ENCODE results near the gene APOL4.
"Not testable (repeated sequence)": the region's sequence is repeated elsewhere in the genome, so short reads cannot be mapped to it uniquely, and the experiment has no call there.

APOL4 gene

DNA sequence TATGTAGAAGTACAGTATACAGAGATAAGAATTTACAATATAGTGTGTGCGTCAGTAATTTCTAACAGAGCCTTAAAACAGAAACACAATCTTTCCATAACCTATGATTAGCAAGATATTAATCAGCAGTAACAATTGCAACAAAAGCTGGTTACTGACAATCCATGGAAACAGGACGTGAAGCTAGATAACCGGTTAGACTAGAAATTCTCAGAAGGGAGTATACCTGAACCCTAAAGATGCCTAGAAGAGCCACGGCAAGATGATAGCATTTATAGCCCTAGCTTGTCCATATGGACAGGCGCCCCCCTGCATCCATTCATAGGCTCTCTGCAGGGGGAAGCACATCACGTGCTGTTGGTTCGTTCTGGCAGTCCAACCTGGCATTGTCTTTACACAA lies 1.8 kb upstream of the APOL4 start:
- H3K23ac ChIP-seq (ENCODE audit: low read length); H4K8ac ChIP-seq (ENCODE audit: low read depth, low read length); H3K4me2 ChIP-seq (ENCODE audit: low read length); H2BK120ac ChIP-seq (ENCODE audit: low read depth, low read length); H3K79me2 ChIP-seq (ENCODE audit: control insufficient read depth, insufficient read depth, low read length); H2BK15ac ChIP-seq (replicated peaks; ENCODE audit: low read depth); H3K4me3 ChIP-seq (ENCODE audit: low read length); H3K36me3 ChIP-seq (ENCODE audit: control insufficient read depth, insufficient read depth, low read length); H3K9ac ChIP-seq (ENCODE audit: low read length); H2AK5ac ChIP-seq (ENCODE audit: low read length); H3K4me1 ChIP-seq (ENCODE audit: control insufficient read depth, low read depth, low read length); H3K56ac ChIP-seq (ENCODE audit: low read length); H3K27ac ChIP-seq (ENCODE audit: low read depth, low read length); H2BK5ac ChIP-seq (ENCODE audit: low read length); H3K79me1 ChIP-seq (ENCODE audit: low read length); DNase-seq; H3K4ac ChIP-seq (ENCODE audit: low read depth, low read length); H3K27me3 ChIP-seq (ENCODE audit: insufficient read depth, low read length, poor library complexity); H3K18ac ChIP-seq (ENCODE audit: low read length); H4K5ac ChIP-seq (ENCODE audit: low read length): not testable (repeated sequence)
- no CpG with 5 or more reads among the region's 7 CpGs for WGBS (ENCODE audit: extremely low coverage, insufficient coverage, low lambda C conversion rate)

DNA sequence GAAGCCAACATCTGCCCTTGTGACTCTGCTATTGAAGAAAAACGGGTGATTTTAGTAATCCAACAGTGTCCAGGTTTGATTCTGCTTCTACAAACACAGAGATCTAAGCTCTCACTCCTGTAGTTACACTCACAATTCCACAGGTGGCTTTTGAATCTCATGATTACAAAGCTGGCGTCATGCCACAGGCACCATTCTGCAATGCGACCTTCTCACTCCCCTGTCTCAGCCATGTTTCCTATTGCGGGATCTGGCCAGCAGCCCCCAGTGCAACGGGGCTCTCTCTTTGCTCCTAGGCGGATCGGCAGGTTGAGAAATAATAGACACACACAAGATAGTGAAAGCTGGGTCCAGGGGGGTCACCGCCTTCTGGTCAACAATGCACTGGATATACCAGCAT lies 1.3 kb upstream of the APOL4 start:
- H4K8ac ChIP-seq (ENCODE audit: low read depth, low read length); H3K79me2 ChIP-seq (ENCODE audit: control insufficient read depth, insufficient read depth, low read length); H3K9ac ChIP-seq (ENCODE audit: low read length); H2BK120ac ChIP-seq (ENCODE audit: low read depth, low read length); H3K4ac ChIP-seq (ENCODE audit: low read depth, low read length); H3K4me1 ChIP-seq (ENCODE audit: control insufficient read depth, low read depth, low read length); H2BK5ac ChIP-seq (ENCODE audit: low read length); H2BK15ac ChIP-seq (replicated peaks; ENCODE audit: low read depth); H3K23ac ChIP-seq (ENCODE audit: low read length); DNase-seq; H3K56ac ChIP-seq (ENCODE audit: low read length); H3K27ac ChIP-seq (ENCODE audit: low read depth, low read length); H3K79me1 ChIP-seq (ENCODE audit: low read length); H3K27me3 ChIP-seq (ENCODE audit: insufficient read depth, low read length, poor library complexity); H4K5ac ChIP-seq (ENCODE audit: low read length); H2AK5ac ChIP-seq (ENCODE audit: low read length); H3K36me3 ChIP-seq (ENCODE audit: control insufficient read depth, insufficient read depth, low read length); H3K18ac ChIP-seq (ENCODE audit: low read length); H3K4me3 ChIP-seq (ENCODE audit: low read length); H3K4me2 ChIP-seq (ENCODE audit: low read length): not testable (repeated sequence)
- WGBS (ENCODE audit: extremely low coverage, insufficient coverage, low lambda C conversion rate): no CpG with 5 or more reads among the region's 8 CpGs

DNA sequence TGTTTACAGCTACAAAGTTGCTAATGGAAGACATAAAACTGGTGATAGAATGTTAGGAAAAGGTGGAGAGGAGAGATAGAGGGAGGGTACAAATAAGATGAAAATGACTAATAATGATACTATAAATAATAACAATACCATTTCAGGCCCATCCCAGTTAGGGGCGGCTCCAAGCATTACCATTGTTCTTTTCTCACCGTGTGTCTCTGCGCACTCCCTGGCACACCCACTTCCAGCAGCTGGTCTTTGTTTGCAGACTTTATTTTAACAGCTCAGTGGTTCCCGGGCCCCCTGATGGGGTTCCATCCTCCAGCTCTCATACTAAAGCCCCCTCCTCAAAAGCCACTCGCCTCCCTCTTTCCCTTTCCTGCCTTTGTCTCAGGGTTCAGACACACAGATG lies 584 bp downstream of the APOL4 start:
- not testable (repeated sequence) for H3K79me2 ChIP-seq (ENCODE audit: control insufficient read depth, insufficient read depth, low read length); H3K27me3 ChIP-seq (ENCODE audit: insufficient read depth, low read length, poor library complexity); H3K56ac ChIP-seq (ENCODE audit: low read length); H4K8ac ChIP-seq (ENCODE audit: low read depth, low read length); H3K23ac ChIP-seq (ENCODE audit: low read length); H3K36me3 ChIP-seq (ENCODE audit: control insufficient read depth, insufficient read depth, low read length); H2BK15ac ChIP-seq (replicated peaks; ENCODE audit: low read depth); H4K5ac ChIP-seq (ENCODE audit: low read length); DNase-seq; H3K4ac ChIP-seq (ENCODE audit: low read depth, low read length); H3K4me2 ChIP-seq (ENCODE audit: low read length); H2BK5ac ChIP-seq (ENCODE audit: low read length); H2BK120ac ChIP-seq (ENCODE audit: low read depth, low read length); H3K79me1 ChIP-seq (ENCODE audit: low read length); H3K18ac ChIP-seq (ENCODE audit: low read length); H2AK5ac ChIP-seq (ENCODE audit: low read length); H3K4me1 ChIP-seq (ENCODE audit: control insufficient read depth, low read depth, low read length); H3K4me3 ChIP-seq (ENCODE audit: low read length); H3K9ac ChIP-seq (ENCODE audit: low read length); H3K27ac ChIP-seq (ENCODE audit: low read depth, low read length)
- no CpG with 5 or more reads among the region's 5 CpGs for WGBS (ENCODE audit: extremely low coverage, insufficient coverage, low lambda C conversion rate)

DNA sequence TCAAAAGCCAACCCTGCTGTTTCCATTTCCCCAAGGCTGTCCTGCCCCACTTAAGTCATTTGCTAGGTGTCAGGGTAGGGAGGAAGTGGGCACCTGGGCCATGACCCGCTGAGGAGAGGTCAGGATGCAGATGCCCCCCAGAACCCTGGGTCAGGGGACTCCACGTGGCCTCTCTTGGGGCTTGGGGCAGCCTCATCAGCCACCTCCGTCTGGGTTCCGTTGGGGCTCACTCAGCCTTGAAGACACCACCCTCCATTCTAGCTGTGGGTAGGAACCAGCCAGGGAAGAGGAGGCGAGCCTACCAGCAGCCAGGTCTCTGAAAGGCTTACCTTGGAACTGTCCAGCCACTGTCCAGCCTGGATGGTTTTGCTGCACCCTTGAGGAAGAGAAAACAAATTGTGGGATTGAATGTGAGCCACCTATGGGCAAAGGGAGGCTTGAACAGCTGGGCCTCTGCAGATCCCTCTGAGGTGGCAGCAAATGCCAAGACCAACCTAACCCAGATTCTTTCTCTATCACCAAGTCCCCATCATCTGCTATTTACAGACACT lies 2.5 kb downstream of the APOL4 start:
- H3K4me1 ChIP-seq (ENCODE audit: control insufficient read depth, low read depth, low read length): peaks cover 4% of the 10 kb centered on the region
- no CpG with 5 or more reads among the region's 5 CpGs for WGBS (ENCODE audit: extremely low coverage, insufficient coverage, low lambda C conversion rate)
- H2BK120ac ChIP-seq (ENCODE audit: low read depth, low read length): no peak overlapping the region
- H3K36me3 ChIP-seq (ENCODE audit: control insufficient read depth, insufficient read depth, low read length): no peaks in the 10 kb centered on the region
- no peak overlapping the region for H3K23ac ChIP-seq (ENCODE audit: low read length)
- no peak overlapping the region for H3K56ac ChIP-seq (ENCODE audit: low read length)
- no peak for DNase-seq
- no peak overlapping the region for H3K4me3 ChIP-seq (ENCODE audit: low read length)
- H3K9ac ChIP-seq (ENCODE audit: low read length): no peak overlapping the region
- H2BK5ac ChIP-seq (ENCODE audit: low read length): no peak overlapping the region
- no peaks in the 10 kb centered on the region for H3K79me2 ChIP-seq (ENCODE audit: control insufficient read depth, insufficient read depth, low read length)
- H3K4me2 ChIP-seq (ENCODE audit: low read length): no peak overlapping the region
- H4K8ac ChIP-seq (ENCODE audit: low read depth, low read length): no peak overlapping the region
- H3K27me3 ChIP-seq (ENCODE audit: insufficient read depth, low read length, poor library complexity): no peaks in the 10 kb centered on the region
- no peak overlapping the region for H4K5ac ChIP-seq (ENCODE audit: low read length)
- no peak overlapping the region for H3K27ac ChIP-seq (ENCODE audit: low read depth, low read length)
- H3K18ac ChIP-seq (ENCODE audit: low read length): no peak overlapping the region
- H3K79me1 ChIP-seq (ENCODE audit: low read length): no peaks in the 10 kb centered on the region
- no peak overlapping the region for H2BK15ac ChIP-seq (replicated peaks; ENCODE audit: low read depth)
- no peak overlapping the region for H3K4ac ChIP-seq (ENCODE audit: low read depth, low read length)
- H2AK5ac ChIP-seq (ENCODE audit: low read length): no peak overlapping the region

DNA sequence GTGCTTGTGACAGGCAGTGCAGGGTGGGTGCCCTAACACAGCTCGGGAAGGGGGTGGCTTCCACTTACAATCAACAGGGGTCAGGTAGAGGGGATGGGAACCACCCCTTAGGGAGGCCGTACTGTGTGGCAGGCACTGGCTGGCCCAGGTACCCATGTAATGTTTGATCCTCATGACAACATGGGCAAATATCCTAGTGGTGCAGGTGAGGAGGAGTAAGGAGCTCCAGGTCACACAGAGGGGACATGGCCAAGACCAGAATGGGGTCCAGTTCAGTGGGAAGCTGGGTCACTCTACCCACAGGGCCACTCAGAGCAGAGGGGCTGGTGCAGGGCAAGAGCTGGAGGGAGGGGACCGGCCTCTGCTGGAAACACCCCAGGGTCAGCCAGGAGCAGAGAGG lies 3.1 kb downstream of the APOL4 start:
- Histone ChIP-seq H3K4ac (ENCODE audit: low read depth, low read length) (no peak overlapping the region), H4K5ac (ENCODE audit: low read length) (no peak overlapping the region), H3K36me3 (ENCODE audit: control insufficient read depth, insufficient read depth, low read length) (no peaks in the 10 kb centered on the region), H4K8ac (ENCODE audit: low read depth, low read length) (no peak overlapping the region), H2BK120ac (ENCODE audit: low read depth, low read length) (no peak overlapping the region), H3K18ac (ENCODE audit: low read length) (no peak overlapping the region), H3K79me2 (ENCODE audit: control insufficient read depth, insufficient read depth, low read length) (no peaks in the 10 kb centered on the region), H3K4me3 (ENCODE audit: low read length) (no peak overlapping the region), H2BK15ac (replicated peaks; ENCODE audit: low read depth) (no peak overlapping the region), H3K79me1 (ENCODE audit: low read length) (no peaks in the 10 kb centered on the region), H2AK5ac (ENCODE audit: low read length) (no peak overlapping the region), H3K4me1 (ENCODE audit: control insufficient read depth, low read depth, low read length) (peaks cover 4% of the 10 kb centered on the region), H3K56ac (ENCODE audit: low read length) (no peak overlapping the region), H3K9ac (ENCODE audit: low read length) (no peak overlapping the region), H3K23ac (ENCODE audit: low read length) (no peak overlapping the region), H2BK5ac (ENCODE audit: low read length) (no peak overlapping the region), H3K4me2 (ENCODE audit: low read length) (no peak overlapping the region), H3K27me3 (ENCODE audit: insufficient read depth, low read length, poor library complexity) (no peaks in the 10 kb centered on the region), H3K27ac (ENCODE audit: low read depth, low read length) (no peak overlapping the region)
- WGBS (ENCODE audit: extremely low coverage, insufficient coverage, low lambda C conversion rate): no CpG with 5 or more reads among the region's 3 CpGs
- DNase-seq: no peak

DNA sequence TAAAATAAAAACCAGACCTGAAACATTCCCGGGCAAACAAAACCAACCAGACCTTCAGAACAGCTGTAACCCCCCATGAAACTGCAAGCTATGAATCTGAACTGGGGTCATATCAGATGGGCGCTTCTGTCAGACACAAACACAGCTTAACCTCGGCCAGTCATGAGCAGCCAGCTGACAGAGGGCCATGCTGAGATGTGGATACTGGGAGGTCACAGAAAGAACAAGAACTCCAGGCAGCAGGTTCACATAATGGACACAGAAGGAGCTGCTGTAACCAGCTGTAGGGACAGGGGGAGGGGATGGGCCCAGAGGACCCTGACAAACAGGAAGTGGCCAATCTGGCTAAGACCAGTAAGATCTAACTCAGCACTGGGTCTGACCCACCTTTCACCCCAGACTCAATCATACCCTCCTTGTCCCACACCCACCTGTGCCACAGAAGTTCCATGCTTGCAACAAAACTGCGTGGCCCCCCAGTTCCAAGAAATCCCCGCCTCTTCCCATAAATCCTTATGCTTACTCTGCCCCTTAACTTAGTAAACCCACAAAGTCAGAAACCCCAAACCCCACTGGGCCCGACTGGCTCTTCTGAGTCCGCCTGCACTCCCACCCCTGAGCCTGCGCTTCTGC lies 4.0 kb downstream of the APOL4 start:
- Histone ChIP-seq H2BK15ac (replicated peaks; ENCODE audit: low read depth) (no peak overlapping the region), H3K18ac (ENCODE audit: low read length) (no peak overlapping the region)
- WGBS (ENCODE audit: extremely low coverage, insufficient coverage, low lambda C conversion rate): no CpG with 5 or more reads among the region's 8 CpGs

More for the DNA sequence above, 4.0 kb downstream of the APOL4 start:
- Histone ChIP-seq H3K27ac (ENCODE audit: low read depth, low read length) (no peak overlapping the region), H3K4me3 (ENCODE audit: low read length) (no peak overlapping the region), H3K4me2 (ENCODE audit: low read length) (no peak overlapping the region), H3K79me1 (ENCODE audit: low read length) (no peaks in the 10 kb centered on the region), H3K36me3 (ENCODE audit: control insufficient read depth, insufficient read depth, low read length) (no peaks in the 10 kb centered on the region), H4K8ac (ENCODE audit: low read depth, low read length) (no peak overlapping the region), H3K56ac (ENCODE audit: low read length) (peak overlapping the region; percentile 36), H2BK120ac (ENCODE audit: low read depth, low read length) (no peak overlapping the region), H2BK5ac (ENCODE audit: low read length) (no peak overlapping the region), H4K5ac (ENCODE audit: low read length) (no peak overlapping the region), H3K79me2 (ENCODE audit: control insufficient read depth, insufficient read depth, low read length) (no peaks in the 10 kb centered on the region), H3K23ac (ENCODE audit: low read length) (no peak overlapping the region), H3K9ac (ENCODE audit: low read length) (no peak overlapping the region), H2AK5ac (ENCODE audit: low read length) (no peak overlapping the region), H3K27me3 (ENCODE audit: insufficient read depth, low read length, poor library complexity) (no peaks in the 10 kb centered on the region), H3K4ac (ENCODE audit: low read depth, low read length) (no peak overlapping the region), H3K4me1 (ENCODE audit: control insufficient read depth, low read depth, low read length) (peaks cover 4% of the 10 kb centered on the region)
- peak; percentile 52 for DNase-seq

Data from mesendoderm (in vitro differentiated cells).